ENCODE data around the gene COL4A6. TPM values are rescaled to one million over a fixed set of nuclear protein-coding genes. Genes with fewer than 3 reads are reported as not detected.
"Not testable (repeated sequence)": the region's sequence is repeated elsewhere in the genome, so short reads cannot be mapped to it uniquely, and the experiment has no call there.

The COL4A6 gene
- 109 TPM for total RNA-seq

DNA sequence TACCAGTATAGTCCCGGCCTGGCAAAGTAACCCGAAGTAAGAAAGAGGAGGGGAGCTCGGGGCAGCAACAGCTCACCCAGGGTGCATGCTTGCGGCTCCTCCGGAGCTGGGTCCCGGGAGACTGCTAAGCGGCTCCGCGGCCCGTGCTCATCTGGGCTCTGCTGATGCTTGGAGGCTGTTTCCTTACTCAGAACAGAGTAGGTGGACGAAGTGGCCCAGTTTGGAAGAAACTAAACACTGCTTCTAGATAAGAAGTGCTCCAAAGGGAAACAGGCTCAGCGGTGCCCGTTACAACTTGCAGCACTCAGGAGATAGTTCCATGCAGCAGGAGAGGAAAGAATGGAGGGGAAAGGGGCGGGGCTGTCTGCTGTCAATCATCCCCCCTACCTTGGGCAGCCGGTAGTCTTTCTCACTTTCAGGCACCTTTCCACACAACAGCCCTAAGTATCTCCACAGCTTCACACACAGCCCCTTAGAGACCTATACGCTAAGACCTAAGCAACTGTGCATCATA is at the start of gene COL4A6:
Gene COL4A6 (minus strand): TSS at position 313 of the 514 bp plus-strand sequence. CDS start 226 bp downstream, at position 87.
- DNase-seq (ENCODE audit: low spot score): peak; percentile 10

- no peak for DNase-seq (ENCODE audit: low spot score)
These were observed 47.7 kb upstream of the COL4A6 start for GRCh38 chrX:108485960-108486359.

DNA sequence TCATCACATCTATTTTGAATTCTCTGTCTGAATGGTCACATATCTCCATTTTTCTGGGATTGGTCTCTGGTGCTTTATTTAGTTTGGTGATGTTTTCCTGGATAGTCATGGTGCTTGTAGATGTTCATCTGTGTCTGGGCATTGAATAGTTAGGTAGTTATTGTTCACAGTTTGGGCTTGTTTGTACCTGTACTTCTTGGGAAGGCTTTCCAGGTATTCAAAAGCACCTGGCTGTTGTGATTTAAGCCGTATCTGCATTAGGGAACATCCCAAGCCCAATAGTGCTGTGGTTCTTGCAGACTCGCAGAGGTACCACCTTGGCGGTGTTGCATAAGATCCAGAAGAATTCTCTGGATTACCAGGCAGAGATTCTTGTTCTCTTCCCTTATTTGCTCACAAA is 46.0 kb upstream of the COL4A6 start:
- no peak for DNase-seq (ENCODE audit: low spot score)

DNA sequence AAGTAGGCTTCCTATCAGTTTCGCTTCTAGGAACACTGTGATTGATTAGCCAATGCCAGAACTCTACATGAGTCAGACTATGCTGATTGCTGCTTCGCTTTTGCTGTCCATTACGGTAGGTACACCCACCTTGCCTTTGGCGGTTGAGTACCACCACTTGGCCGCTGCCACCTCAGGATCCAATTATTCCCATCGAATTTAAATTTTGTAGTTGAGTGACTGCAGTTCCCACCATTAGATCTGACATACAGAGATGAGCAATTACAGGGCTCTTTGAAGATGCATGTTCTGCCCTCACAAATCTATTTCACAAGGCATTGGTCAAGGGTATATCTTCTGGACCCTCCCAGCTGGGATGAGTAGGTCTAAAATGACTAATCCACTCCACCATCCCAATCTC is 43.3 kb upstream of the COL4A6 start:
- not testable (repeated sequence) for DNase-seq (ENCODE audit: low spot score)

DNA sequence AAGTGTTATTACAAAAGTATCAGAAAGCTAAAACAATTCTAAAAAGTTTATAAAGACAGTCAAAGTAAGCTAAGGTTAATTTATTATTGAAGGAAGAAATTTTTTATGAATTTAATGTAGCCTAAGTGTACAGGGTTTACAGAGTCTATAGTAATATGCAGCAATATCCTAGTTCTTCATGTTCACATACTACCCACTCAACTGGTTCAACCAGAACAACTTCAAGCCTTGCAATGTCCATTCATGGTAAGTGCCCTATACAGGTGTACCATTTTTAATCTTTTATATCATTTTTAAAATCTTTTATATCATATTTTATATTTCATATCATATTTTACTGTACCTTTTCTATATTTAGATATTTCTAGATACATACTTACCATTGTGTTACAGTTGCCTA is 35.8 kb upstream of the COL4A6 start:
- DNase-seq (ENCODE audit: low spot score): no peak

DNA sequence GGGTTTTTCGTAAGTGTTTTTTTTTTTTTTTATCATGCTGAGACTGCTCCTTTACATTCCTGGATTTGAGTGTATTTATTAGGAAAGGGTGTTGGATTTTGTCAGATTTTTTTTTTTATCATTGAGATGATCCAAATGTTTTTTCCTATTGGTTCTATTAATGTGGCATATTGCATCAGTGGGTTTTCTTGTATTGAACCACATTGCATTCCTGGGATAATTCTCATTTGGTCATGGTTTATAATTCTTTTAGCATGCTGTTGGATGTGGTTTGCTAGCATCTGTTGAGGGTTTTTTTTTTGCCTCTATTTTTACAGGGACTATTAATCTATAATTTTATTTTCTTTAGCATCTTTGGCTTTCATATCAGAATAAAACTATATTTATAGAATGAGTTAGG is 30.3 kb upstream of the COL4A6 start:
- DNase-seq (ENCODE audit: low spot score): no peak

- DNase-seq (ENCODE audit: low spot score): no peak
These were observed 26.4 kb upstream of the COL4A6 start for GRCh38 chrX:108464604-108465003.

DNA sequence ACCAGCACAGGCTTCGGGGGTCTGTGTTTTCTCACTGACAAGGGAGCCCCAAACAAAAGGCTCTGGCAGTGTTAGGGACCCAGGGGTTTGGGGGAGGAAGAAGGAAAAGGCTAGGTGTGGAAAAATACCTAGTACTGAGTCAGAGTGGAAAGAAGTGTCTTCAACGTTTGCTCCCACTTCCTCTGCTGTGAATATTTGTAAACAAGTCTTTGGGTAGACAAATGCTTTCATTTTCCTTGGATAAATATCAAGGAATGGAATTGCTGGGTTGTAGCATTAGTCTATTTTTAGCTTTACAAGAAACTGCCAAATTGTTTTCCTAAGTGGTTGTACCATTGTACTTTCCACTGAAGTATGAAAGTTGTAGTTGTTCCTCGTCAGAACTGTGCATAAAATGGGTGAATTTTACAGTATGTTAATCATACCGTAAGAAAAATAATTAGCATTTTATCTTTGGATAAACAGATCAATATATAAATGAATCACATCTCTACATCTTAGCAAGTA is 18.8 kb upstream of the COL4A6 start:
- no peak for DNase-seq (ENCODE audit: low spot score)

- DNase-seq (ENCODE audit: low spot score): no peak
These were observed 15.6 kb upstream of the COL4A6 start for GRCh38 chrX:108453841-108454240.

- no peak for DNase-seq (ENCODE audit: low spot score)
These were observed 9.1 kb upstream of the COL4A6 start for GRCh38 chrX:108447303-108447702.

DNA sequence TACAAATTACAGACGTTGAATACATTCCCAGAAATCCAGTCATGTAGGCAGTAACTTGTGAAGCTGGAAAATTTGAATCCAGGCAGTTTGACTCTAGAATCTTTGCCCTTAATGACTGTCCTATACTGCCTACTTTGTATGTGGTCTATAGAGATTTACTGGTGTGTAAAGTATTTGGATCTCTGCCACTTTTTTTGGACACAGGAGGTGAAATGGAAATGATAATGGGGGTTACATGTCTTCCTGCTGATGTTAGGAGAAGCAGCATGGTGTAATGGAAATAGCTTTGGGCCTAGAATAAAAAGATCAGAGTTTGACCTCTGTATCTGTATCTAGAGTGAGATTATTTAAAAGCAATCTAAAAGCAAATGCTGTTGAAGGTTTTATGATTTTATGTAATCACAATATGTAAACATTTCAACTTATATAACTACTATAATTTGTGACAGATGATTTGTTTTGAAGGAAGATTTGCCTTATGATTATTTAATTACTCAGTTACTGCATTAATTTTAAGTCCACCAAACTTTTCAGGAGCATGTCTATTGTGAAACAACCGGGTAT is 4.8 kb upstream of the COL4A6 start:
- no peak for DNase-seq (ENCODE audit: low spot score)

GRCh38 chrX:108439961-108440696 is 1.9 kb upstream of the COL4A6 start:
- DNase-seq (ENCODE audit: low spot score): no peak

DNA sequence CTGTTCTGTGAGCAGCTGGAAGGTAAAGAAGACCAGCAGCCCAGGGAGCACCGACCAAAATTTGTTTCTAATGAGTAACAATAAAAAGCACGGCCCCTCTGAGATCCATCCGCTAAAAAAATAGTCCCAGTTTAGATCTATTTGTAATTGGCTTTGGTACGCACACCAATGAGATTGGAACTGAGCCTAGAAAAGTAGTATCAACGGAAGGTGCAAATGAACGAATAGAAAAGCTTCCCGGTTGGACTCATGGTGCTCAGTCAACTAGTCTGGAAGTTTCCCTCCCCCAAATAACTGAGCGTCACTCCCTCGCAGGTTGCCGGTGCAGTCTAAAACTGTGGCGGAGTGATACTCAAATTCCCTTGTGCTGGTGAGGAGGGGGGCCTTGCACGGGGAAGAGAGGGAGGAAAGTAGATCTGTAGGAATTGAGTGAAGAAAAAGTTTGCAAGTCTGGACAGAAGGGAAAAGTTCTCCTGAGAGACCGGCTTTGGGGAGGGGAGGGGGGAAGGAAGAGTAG is 1.3 kb upstream of the COL4A6 start, which contains the start of gene COL4A5:
Gene COL4A5 (plus strand): TSS at position 413 of the 517 bp plus-strand sequence. CDS start 288 bp downstream, outside the sequence.
- DNase-seq (ENCODE audit: low spot score): peak; percentile 11

GRCh38 chrX:108437349-108438109 is 693 bp downstream of the COL4A6 start:
- no peak for DNase-seq (ENCODE audit: low spot score)

DNA sequence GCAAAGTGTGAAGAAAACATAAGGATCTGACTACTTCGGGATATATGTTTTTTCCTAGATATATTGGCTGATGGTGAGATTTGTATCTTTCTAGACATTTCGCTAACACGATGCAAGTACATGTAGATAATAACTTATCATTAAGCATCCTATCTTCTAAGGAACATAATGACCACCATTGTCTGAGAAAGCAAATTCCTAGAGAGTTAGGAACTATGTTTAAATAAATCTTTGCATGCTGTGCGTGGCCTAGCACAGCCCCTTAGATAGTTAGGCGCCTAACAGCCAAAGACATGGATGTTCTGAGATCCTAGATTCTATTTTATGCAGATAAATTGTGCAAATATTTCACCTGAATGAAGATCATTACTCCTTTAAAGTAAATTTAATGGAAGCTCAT is 3.0 kb downstream of the COL4A6 start:
- no peak for DNase-seq (ENCODE audit: low spot score)

GRCh38 chrX:108426262-108426661 is 12.0 kb downstream of the COL4A6 start:
- no peak for DNase-seq (ENCODE audit: low spot score)

DNA sequence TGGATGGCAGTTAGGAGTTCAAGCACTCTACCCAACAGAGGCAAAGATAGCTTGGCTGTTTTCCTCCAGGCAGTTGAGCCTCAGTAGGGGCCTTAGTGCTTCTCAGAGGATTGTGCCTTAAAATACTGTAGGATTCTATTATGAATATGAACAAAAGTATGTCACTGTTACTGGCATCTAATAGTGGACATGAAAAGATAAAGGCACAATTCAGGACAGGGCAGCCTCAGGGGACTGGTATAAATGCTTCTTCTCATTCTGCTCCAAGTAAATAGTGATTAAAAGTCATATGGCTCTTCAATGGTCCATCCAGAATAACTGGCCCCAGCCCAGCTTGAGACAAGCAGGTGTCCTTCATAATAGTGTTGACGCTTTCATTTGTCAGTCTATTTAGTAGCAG is 17.7 kb downstream of the COL4A6 start:
- no peak for DNase-seq (ENCODE audit: low spot score)

DNA sequence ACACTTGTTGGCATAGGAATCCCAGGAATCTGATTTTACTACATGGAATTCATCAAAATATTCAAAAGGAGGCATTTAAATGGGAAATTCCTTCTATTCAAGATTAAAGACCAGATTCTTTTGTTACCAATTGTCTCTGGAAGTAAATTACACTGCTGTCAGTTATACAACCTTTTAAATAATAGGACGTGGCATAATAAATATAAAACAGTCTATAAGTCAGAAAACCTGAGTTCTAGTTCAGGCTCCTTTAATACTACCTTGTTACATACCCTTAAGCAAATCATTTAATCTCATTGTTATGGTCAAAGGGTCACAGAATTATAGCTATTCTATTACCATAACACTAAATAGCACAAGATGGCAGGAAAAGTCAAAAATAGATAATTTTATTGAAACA is 18.8 kb downstream of the COL4A6 start:
- DNase-seq (ENCODE audit: low spot score): no peak

- DNase-seq (ENCODE audit: low spot score): no peak
These were observed 21.0 kb downstream of the COL4A6 start for GRCh38 chrX:108417257-108417656.

DNA sequence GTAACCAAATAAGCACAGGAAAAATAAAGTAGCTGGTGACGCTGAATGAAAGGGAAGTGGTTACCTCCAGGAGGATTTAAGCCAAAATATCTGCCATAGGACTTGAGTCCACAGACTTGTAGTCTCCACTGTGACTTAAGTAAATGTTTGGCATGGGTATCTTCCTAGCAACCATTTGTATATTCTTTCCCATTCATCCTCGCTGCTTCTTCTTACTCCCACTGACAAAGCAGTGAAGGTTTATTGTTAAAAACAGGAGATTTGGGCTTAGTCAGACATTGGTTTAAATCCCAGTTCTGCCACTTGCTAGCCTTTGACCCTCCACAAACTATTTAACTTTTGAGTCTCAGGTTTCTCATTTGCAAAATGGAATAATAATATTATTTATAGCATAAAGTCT is 22.3 kb downstream of the COL4A6 start:
- DNase-seq (ENCODE audit: low spot score): no peak

- no peak for DNase-seq (ENCODE audit: low spot score)
These were observed 23.1 kb downstream of the COL4A6 start for GRCh38 chrX:108415146-108415545.

DNA sequence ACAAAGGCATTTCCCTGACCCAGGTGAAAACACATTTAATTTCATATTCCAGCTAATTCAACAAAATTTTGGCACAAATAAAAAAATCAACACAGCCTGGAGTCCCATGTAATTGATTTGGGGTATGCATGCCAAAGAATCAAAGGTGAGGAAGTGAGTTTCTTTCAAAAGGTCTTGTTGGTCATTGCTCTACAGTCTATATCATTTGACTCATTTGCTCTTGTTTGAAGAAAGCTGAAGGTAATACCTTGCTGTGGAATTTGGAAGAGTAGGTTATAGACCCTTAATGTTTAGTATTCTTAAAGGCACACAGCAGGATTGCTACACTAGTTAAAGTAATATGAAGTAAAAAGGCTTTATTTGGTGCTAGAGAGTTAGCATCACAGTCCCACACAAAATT is 25.4 kb downstream of the COL4A6 start:
- DNase-seq (ENCODE audit: low spot score): no peak
